Measurements from ENCODE around the gene LGALS4.

DNA sequence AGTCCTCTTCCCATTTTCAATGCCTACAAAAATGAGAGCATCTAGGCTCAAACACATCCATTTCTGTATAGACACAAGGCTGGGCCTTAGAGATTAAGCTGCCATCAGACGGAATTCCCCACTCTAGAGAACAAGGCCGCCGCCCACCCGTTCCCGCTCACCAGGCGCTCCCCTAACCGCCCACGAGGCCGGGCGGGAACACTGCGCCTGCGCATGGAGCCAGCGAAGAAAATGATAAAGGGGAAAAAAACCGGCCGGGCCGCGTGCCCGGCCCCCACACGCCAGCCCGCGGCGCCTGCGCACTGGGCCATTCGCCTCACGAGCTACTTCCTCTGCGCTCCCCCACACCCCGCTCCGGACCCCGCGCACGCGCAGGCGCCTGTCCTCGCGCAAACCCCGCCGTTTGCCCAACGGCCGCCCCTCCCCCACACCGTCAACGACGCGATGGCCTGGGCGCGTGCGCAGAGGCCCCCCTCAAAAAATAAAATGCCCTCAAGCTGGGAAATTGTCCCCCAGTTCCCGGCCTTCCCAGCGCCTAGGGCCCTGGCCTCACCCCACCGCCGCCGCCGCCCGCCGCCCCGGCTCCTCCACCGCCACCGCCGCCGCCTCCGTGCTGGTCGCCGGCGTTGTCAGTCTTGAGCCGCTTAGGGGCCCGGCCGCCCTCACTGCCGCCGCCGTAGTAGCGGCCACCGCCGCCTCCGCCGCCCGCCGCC lies 36.6 kb upstream of the LGALS4 start:
- TF ChIP-seq, protein P1, sequence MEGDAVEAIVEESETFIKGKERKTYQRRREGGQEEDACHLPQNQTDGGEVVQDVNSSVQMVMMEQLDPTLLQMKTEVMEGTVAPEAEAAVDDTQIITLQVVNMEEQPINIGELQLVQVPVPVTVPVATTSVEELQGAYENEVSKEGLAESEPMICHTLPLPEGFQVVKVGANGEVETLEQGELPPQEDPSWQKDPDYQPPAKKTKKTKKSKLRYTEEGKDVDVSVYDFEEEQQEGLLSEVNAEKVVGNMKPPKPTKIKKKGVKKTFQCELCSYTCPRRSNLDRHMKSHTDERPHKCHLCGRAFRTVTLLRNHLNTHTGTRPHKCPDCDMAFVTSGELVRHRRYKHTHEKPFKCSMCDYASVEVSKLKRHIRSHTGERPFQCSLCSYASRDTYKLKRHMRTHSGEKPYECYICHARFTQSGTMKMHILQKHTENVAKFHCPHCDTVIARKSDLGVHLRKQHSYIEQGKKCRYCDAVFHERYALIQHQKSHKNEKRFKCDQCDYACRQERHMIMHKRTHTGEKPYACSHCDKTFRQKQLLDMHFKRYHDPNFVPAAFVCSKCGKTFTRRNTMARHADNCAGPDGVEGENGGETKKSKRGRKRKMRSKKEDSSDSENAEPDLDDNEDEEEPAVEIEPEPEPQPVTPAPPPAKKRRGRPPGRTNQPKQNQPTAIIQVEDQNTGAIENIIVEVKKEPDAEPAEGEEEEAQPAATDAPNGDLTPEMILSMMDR (IDR thresholded peaks at IDR 0.05; ENCODE audit: low read depth, low read length, poor library complexity, severe bottlenecking), result no peak
- no peak for TF ChIP-seq EZH2phosphoT487 (IDR thresholded peaks at IDR 0.05; ENCODE audit: borderline replicate concordance, low read length)

All from DOHH2 (cell line).